ENCODE measurements around the gene XYLT1.
"Not testable (repeated sequence)": the region's sequence is repeated elsewhere in the genome, so short reads cannot be mapped to it uniquely, and the experiment has no call there.

The XYLT1 gene

GRCh38 chr16:17493012-17493411, 22.3 kb upstream of the XYLT1 start:
- in situ Hi-C loops (cut with MboI; ENCODE audit: low pct_unique_long_range_greater_than_20kb, low sequenced_read_pairs): no loop called here
- no peak for DNase-seq

GRCh38 chr16:17491140-17491662, 20.4 kb upstream of the XYLT1 start:
- no peak for DNase-seq
- in situ Hi-C loops (cut with MboI; ENCODE audit: low pct_unique_long_range_greater_than_20kb, low sequenced_read_pairs): no loop called here

GRCh38 chr16:17488506-17488905, 17.7 kb upstream of the XYLT1 start:
- in situ Hi-C loops (cut with MboI; ENCODE audit: low pct_unique_long_range_greater_than_20kb, low sequenced_read_pairs): no loop called here
- no peak for DNase-seq

GRCh38 chr16:17483351-17483750, 12.6 kb upstream of the XYLT1 start:
- no peak for DNase-seq
- in situ Hi-C loops (cut with MboI; ENCODE audit: low pct_unique_long_range_greater_than_20kb, low sequenced_read_pairs): no loop called here

- in situ Hi-C loops (cut with MboI; ENCODE audit: low pct_unique_long_range_greater_than_20kb, low sequenced_read_pairs); DNase-seq: not testable (repeated sequence)
Observed at GRCh38 chr16:17482341-17482740, 11.6 kb upstream of the XYLT1 start.

- in situ Hi-C loops (cut with MboI; ENCODE audit: low pct_unique_long_range_greater_than_20kb, low sequenced_read_pairs): no loop called here
- no peak for DNase-seq
Observed at GRCh38 chr16:17481736-17482135, 11.0 kb upstream of the XYLT1 start.

- in situ Hi-C loops (cut with MboI; ENCODE audit: low pct_unique_long_range_greater_than_20kb, low sequenced_read_pairs); DNase-seq: not testable (repeated sequence)
Observed at GRCh38 chr16:17477260-17477545, 6.4 kb upstream of the XYLT1 start.

- peak; percentile 57 for DNase-seq
- in situ Hi-C loops (cut with MboI; ENCODE audit: low pct_unique_long_range_greater_than_20kb, low sequenced_read_pairs): no loop called here
Observed at GRCh38 chr16:17476414-17477259, 5.9 kb upstream of the XYLT1 start.

- no peak for DNase-seq
- in situ Hi-C loops (cut with MboI; ENCODE audit: low pct_unique_long_range_greater_than_20kb, low sequenced_read_pairs): no loop called here
Observed at GRCh38 chr16:17475104-17475503, 4.3 kb upstream of the XYLT1 start.

GRCh38 chr16:17474572-17474971, 3.8 kb upstream of the XYLT1 start:
- in situ Hi-C loops (cut with MboI; ENCODE audit: low pct_unique_long_range_greater_than_20kb, low sequenced_read_pairs): loop anchor here (25.0 kb wide), 1 partner anchor 162 kb away; no protein-coding TSS in a partner anchor
- DNase-seq: no peak

- DNase-seq: peak; percentile 91
Observed at GRCh38 chr16:17474037-17474436, 3.3 kb upstream of the XYLT1 start.

GRCh38 chr16:17471719-17472461, 1.1 kb upstream of the XYLT1 start:
- in situ Hi-C loops (cut with MboI; ENCODE audit: low pct_unique_long_range_greater_than_20kb, low sequenced_read_pairs): loop anchor here (25.0 kb wide), 1 partner anchor 160 kb away; no protein-coding TSS in a partner anchor
- DNase-seq: no peak

More at GRCh38 chr16:17474037-17474436, 3.3 kb upstream of the XYLT1 start:
- in situ Hi-C loops (cut with MboI; ENCODE audit: low pct_unique_long_range_greater_than_20kb, low sequenced_read_pairs): loop anchor here (25.0 kb wide), 1 partner anchor 162 kb away; no protein-coding TSS in a partner anchor

GRCh38 chr16:17470182-17470907, 415 bp downstream of the XYLT1 start:
- in situ Hi-C loops (cut with MboI; ENCODE audit: low pct_unique_long_range_greater_than_20kb, low sequenced_read_pairs): loop anchor here (25.0 kb wide), 1 partner anchor 158 kb away; no protein-coding TSS in a partner anchor
- no peak for DNase-seq

GRCh38 chr16:17469741-17470181, 999 bp downstream of the XYLT1 start:
- in situ Hi-C loops (cut with MboI; ENCODE audit: low pct_unique_long_range_greater_than_20kb, low sequenced_read_pairs): loop anchor here (25.0 kb wide), 1 partner anchor 157 kb away; no protein-coding TSS in a partner anchor
- DNase-seq: peak; percentile 11

- in situ Hi-C loops (cut with MboI; ENCODE audit: low pct_unique_long_range_greater_than_20kb, low sequenced_read_pairs): loop anchor here (25.0 kb wide), 1 partner anchor 157 kb away; no protein-coding TSS in a partner anchor
- no peak for DNase-seq
Observed at GRCh38 chr16:17469011-17469740, 1.6 kb downstream of the XYLT1 start.

- in situ Hi-C loops (cut with MboI; ENCODE audit: low pct_unique_long_range_greater_than_20kb, low sequenced_read_pairs): loop anchor here (25.0 kb wide), 1 partner anchor 156 kb away; no protein-coding TSS in a partner anchor
- DNase-seq: no peak
Observed at GRCh38 chr16:17468611-17469010, 2.1 kb downstream of the XYLT1 start.

- in situ Hi-C loops (cut with MboI; ENCODE audit: low pct_unique_long_range_greater_than_20kb, low sequenced_read_pairs): loop anchor here (25.0 kb wide), 1 partner anchor 156 kb away; no protein-coding TSS in a partner anchor
- DNase-seq: peak; percentile 59
Observed at GRCh38 chr16:17467923-17468540, 2.7 kb downstream of the XYLT1 start.

GRCh38 chr16:17466876-17467275, 3.9 kb downstream of the XYLT1 start:
- DNase-seq: no peak
- in situ Hi-C loops (cut with MboI; ENCODE audit: low pct_unique_long_range_greater_than_20kb, low sequenced_read_pairs): loop anchor here (25.0 kb wide), 1 partner anchor 155 kb away; no protein-coding TSS in a partner anchor
